Eye (tissue), 1 donor: ENCODE data around the gene SPON1.
"Not testable (repeated sequence)": the region's sequence is repeated elsewhere in the genome, so short reads cannot be mapped to it uniquely, and the experiment has no call there.

Experiments
- DNase-seq: peaks from one replicate; pipeline ENCODE4 v3.0.0-alpha.2; 2015

Gene SPON1

GRCh38 chr11:14136561-14136960 is 174.0 kb downstream of the SPON1 start:
- DNase-seq: no peak

- DNase-seq: no peak
Observed at GRCh38 chr11:14137284-14137683, 174.8 kb downstream of the SPON1 start.

- DNase-seq: no peak
Observed at GRCh38 chr11:14140991-14141390, 178.5 kb downstream of the SPON1 start.

- no peak for DNase-seq
Observed at GRCh38 chr11:14141676-14142075, 179.2 kb downstream of the SPON1 start.

GRCh38 chr11:14144934-14145333 is 182.4 kb downstream of the SPON1 start:
- no peak for DNase-seq

GRCh38 chr11:14148653-14149273 is 186.2 kb downstream of the SPON1 start:
- DNase-seq: peak; percentile 58

- DNase-seq: no peak
Observed at GRCh38 chr11:14149683-14150082, 187.2 kb downstream of the SPON1 start.

GRCh38 chr11:14150878-14151277 is 188.4 kb downstream of the SPON1 start:
- DNase-seq: no peak

GRCh38 chr11:14154103-14154502 is 191.6 kb downstream of the SPON1 start:
- not testable (repeated sequence) for DNase-seq

GRCh38 chr11:14158393-14158792 is 195.9 kb downstream of the SPON1 start:
- no peak for DNase-seq

GRCh38 chr11:14163576-14163975 is 201.1 kb downstream of the SPON1 start:
- no peak for DNase-seq

- DNase-seq: not testable (repeated sequence)
Observed at GRCh38 chr11:14173679-14174078, 211.2 kb downstream of the SPON1 start.

- DNase-seq: peak; percentile 62
Observed at GRCh38 chr11:14179116-14179820, 216.7 kb downstream of the SPON1 start.

- no peak for DNase-seq
Observed at GRCh38 chr11:14181121-14181520, 218.6 kb downstream of the SPON1 start.

- DNase-seq: no peak
Observed at GRCh38 chr11:14182833-14183364, 220.4 kb downstream of the SPON1 start.

GRCh38 chr11:14184028-14184940 is 221.8 kb downstream of the SPON1 start:
- DNase-seq: peak; percentile 36

GRCh38 chr11:14185461-14185860 is 222.9 kb downstream of the SPON1 start:
- DNase-seq: no peak

- DNase-seq: peak; percentile 71
Observed at GRCh38 chr11:14186046-14186775, 223.7 kb downstream of the SPON1 start.

GRCh38 chr11:14189874-14190273 is 227.4 kb downstream of the SPON1 start:
- no peak for DNase-seq

- DNase-seq: no peak
Observed at GRCh38 chr11:14190992-14191778, 228.7 kb downstream of the SPON1 start.

- DNase-seq: no peak
Observed at GRCh38 chr11:14193644-14194043, 231.1 kb downstream of the SPON1 start.
